ENCODE measurements around the gene KCNS1.
"Not testable (repeated sequence)": the region's sequence is repeated elsewhere in the genome, so short reads cannot be mapped to it uniquely, and the experiment has no call there.

The KCNS1 gene

DNA sequence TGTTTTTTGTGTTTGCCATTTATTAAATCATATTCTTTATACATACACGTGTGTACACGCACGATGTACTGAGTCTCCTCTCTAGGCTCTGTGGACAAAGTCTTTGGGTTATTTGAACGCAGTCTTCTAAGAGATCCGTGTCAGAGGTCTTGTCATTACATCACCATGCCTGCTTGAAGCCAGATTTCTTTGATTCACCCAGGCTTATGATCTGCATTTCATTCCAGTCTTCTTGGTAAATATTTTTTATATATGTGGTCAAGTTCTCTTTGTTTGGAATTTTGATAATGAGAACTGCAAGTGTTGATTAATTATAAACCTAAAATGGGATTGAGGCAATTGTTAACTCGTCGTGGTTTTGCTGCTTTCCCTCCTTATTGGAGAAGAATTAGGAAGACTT is 34.6 kb downstream of the KCNS1 start:
- Histone ChIP-seq H3K36me3 (ENCODE audit: control insufficient read depth, insufficient read depth, low read length) (peaks cover 30% of the 10 kb centered on the region), H3K4me3 (ENCODE audit: insufficient read depth, low read depth, low read length, poor library complexity, severe bottlenecking) (no peak overlapping the region), H3K27me3 (replicated peaks; ENCODE audit: control insufficient read depth, insufficient read depth, low read length, poor library complexity, severe bottlenecking) (no peaks in the 10 kb centered on the region), H3K27ac (ENCODE audit: insufficient read depth, low read length, poor library complexity, severe bottlenecking) (no peak overlapping the region), H3K4me1 (ENCODE audit: control insufficient read depth, insufficient read depth, low read length, poor library complexity, severe bottlenecking) (no peaks in the 10 kb centered on the region), H3K9me3 (ENCODE audit: control insufficient read depth, low read length) (no peaks in the 10 kb centered on the region)
- DNase-seq, result no peak

GRCh38 chr20:45064812-45065211 is 36.1 kb downstream of the KCNS1 start:
- Histone ChIP-seq H3K27ac (ENCODE audit: insufficient read depth, low read length, poor library complexity, severe bottlenecking) (no peak overlapping the region), H3K4me3 (ENCODE audit: insufficient read depth, low read depth, low read length, poor library complexity, severe bottlenecking) (no peak overlapping the region)
- DNase-seq, result no peak

GRCh38 chr20:45063107-45063506 is 37.8 kb downstream of the KCNS1 start:
- DNase-seq; H3K9me3 ChIP-seq (ENCODE audit: control insufficient read depth, low read length); H3K4me1 ChIP-seq (ENCODE audit: control insufficient read depth, insufficient read depth, low read length, poor library complexity, severe bottlenecking); H3K4me3 ChIP-seq (ENCODE audit: insufficient read depth, low read depth, low read length, poor library complexity, severe bottlenecking); H3K27ac ChIP-seq (ENCODE audit: insufficient read depth, low read length, poor library complexity, severe bottlenecking); H3K27me3 ChIP-seq (replicated peaks; ENCODE audit: control insufficient read depth, insufficient read depth, low read length, poor library complexity, severe bottlenecking): not testable (repeated sequence)
- peaks cover 31% of the 10 kb centered on the region for H3K36me3 ChIP-seq (ENCODE audit: control insufficient read depth, insufficient read depth, low read length)

More at GRCh38 chr20:45064812-45065211, 36.1 kb downstream of the KCNS1 start:
- Histone ChIP-seq H3K4me1 (ENCODE audit: control insufficient read depth, insufficient read depth, low read length, poor library complexity, severe bottlenecking) (no peaks in the 10 kb centered on the region), H3K27me3 (replicated peaks; ENCODE audit: control insufficient read depth, insufficient read depth, low read length, poor library complexity, severe bottlenecking) (no peaks in the 10 kb centered on the region), H3K9me3 (ENCODE audit: control insufficient read depth, low read length) (no peaks in the 10 kb centered on the region), H3K36me3 (ENCODE audit: control insufficient read depth, insufficient read depth, low read length) (peaks cover 34% of the 10 kb centered on the region)

- H3K4me3 ChIP-seq (ENCODE audit: insufficient read depth, low read depth, low read length, poor library complexity, severe bottlenecking), result no peak overlapping the region
- no peaks in the 10 kb centered on the region for H3K4me1 ChIP-seq (ENCODE audit: control insufficient read depth, insufficient read depth, low read length, poor library complexity, severe bottlenecking)
- no peaks in the 10 kb centered on the region for H3K27me3 ChIP-seq (replicated peaks; ENCODE audit: control insufficient read depth, insufficient read depth, low read length, poor library complexity, severe bottlenecking)
- peaks cover 26% of the 10 kb centered on the region for H3K36me3 ChIP-seq (ENCODE audit: control insufficient read depth, insufficient read depth, low read length)
- H3K9me3 ChIP-seq (ENCODE audit: control insufficient read depth, low read length), result no peaks in the 10 kb centered on the region
- DNase-seq, result no peak
- no peak overlapping the region for H3K27ac ChIP-seq (ENCODE audit: insufficient read depth, low read length, poor library complexity, severe bottlenecking)
Observed at GRCh38 chr20:45061244-45061643, 39.7 kb downstream of the KCNS1 start.

DNA sequence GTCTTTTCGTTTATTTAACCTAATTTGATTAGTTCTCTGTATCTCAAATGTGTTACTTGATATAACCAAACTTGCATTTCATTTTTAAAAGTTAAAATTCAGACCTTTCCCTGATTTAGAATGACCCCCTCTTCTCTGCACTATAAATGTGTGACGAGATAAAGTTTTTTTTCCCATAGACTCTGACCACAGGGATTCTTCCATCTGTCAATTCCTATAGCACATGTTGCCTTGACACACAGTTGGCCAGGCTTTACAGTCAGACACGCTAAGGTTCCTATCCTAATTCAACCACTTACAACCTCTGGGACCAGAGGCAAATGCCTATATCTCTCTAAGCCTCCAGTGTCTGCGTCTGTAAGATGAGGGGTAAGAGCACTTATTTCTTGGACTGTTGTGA is 40.6 kb downstream of the KCNS1 start:
- DNase-seq, result no peak
- Histone ChIP-seq H3K4me3 (ENCODE audit: insufficient read depth, low read depth, low read length, poor library complexity, severe bottlenecking) (no peak overlapping the region), H3K27ac (ENCODE audit: insufficient read depth, low read length, poor library complexity, severe bottlenecking) (no peak overlapping the region), H3K9me3 (ENCODE audit: control insufficient read depth, low read length) (no peaks in the 10 kb centered on the region), H3K4me1 (ENCODE audit: control insufficient read depth, insufficient read depth, low read length, poor library complexity, severe bottlenecking) (no peaks in the 10 kb centered on the region), H3K36me3 (ENCODE audit: control insufficient read depth, insufficient read depth, low read length) (peaks cover 28% of the 10 kb centered on the region), H3K27me3 (replicated peaks; ENCODE audit: control insufficient read depth, insufficient read depth, low read length, poor library complexity, severe bottlenecking) (no peaks in the 10 kb centered on the region)

- Histone ChIP-seq H3K4me1 (ENCODE audit: control insufficient read depth, insufficient read depth, low read length, poor library complexity, severe bottlenecking) (peaks cover 4% of the 10 kb centered on the region), H3K36me3 (ENCODE audit: control insufficient read depth, insufficient read depth, low read length) (peaks cover 35% of the 10 kb centered on the region), H3K9me3 (ENCODE audit: control insufficient read depth, low read length) (no peaks in the 10 kb centered on the region), H3K27me3 (replicated peaks; ENCODE audit: control insufficient read depth, insufficient read depth, low read length, poor library complexity, severe bottlenecking) (no peaks in the 10 kb centered on the region), H3K4me3 (ENCODE audit: insufficient read depth, low read depth, low read length, poor library complexity, severe bottlenecking) (no peak overlapping the region), H3K27ac (ENCODE audit: insufficient read depth, low read length, poor library complexity, severe bottlenecking) (no peak overlapping the region)
- DNase-seq, result no peak
Observed at GRCh38 chr20:45059022-45059728, 41.8 kb downstream of the KCNS1 start.

GRCh38 chr20:45058168-45058850 is 42.6 kb downstream of the KCNS1 start:
- H3K9me3 ChIP-seq (ENCODE audit: control insufficient read depth, low read length), result no peaks in the 10 kb centered on the region
- H3K27me3 ChIP-seq (replicated peaks; ENCODE audit: control insufficient read depth, insufficient read depth, low read length, poor library complexity, severe bottlenecking), result no peaks in the 10 kb centered on the region
- H3K4me1 ChIP-seq (ENCODE audit: control insufficient read depth, insufficient read depth, low read length, poor library complexity, severe bottlenecking), result peaks cover 12% of the 10 kb centered on the region
- H3K4me3 ChIP-seq (ENCODE audit: insufficient read depth, low read depth, low read length, poor library complexity, severe bottlenecking), result no peak overlapping the region
- DNase-seq, result no peak
- H3K36me3 ChIP-seq (ENCODE audit: control insufficient read depth, insufficient read depth, low read length), result peaks cover 39% of the 10 kb centered on the region
- H3K27ac ChIP-seq (ENCODE audit: insufficient read depth, low read length, poor library complexity, severe bottlenecking), result no peak overlapping the region

DNA sequence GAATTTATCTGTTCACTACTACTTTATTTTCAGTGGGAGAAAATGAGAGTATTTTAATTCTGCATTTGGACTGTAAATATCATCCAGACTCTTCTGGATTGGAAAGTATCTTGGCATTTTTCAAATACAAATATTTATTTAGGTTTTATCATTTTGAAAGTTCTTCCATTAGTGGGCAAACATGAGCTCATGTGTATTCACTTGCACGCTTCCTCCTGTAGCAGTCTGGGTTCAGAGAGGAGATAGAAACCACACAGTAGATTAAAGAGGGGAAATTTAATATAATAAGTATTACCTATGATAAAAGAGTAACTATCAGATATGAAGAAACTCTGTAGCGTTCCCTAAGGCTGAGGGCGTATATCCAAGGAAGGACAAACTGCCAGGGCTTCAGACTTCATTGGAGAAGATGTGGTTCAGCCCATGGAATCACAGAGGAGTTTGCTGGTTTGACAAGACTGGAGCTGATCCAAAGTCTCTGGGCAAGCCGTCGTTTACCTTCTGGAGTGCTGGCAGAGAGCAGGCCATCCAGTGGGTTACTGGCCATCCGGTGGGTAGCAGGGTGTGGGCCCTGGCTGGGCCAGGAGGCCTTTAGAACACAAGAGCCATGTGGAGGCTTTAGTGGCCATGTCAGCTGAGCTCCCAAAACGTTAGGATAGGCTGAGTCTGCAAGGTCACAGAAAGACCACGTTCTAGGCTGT is 44.3 kb downstream of the KCNS1 start:
- H3K36me3 ChIP-seq (ENCODE audit: control insufficient read depth, insufficient read depth, low read length), result peaks cover 53% of the 10 kb centered on the region

DNA sequence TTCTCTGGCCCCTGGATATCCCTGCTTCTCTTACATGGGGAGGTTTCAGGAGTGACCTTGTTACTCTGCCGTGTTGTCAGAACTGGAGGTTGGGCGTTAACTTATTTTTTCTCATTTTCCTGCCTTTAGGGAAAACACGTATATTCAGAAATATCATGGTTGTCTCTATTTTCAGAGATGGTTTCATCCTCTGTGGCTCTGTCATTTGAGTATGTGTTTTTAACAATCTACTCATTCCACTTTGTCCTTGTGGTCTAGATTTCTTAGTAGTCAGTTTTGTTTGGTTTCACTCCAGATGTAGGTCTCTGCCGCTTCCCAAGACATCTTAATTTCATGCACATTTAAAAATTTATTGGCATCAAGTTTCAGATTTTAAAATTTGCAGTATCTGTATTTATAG is 45.9 kb downstream of the KCNS1 start:
- no peak for DNase-seq
- no peaks in the 10 kb centered on the region for H3K27me3 ChIP-seq (replicated peaks; ENCODE audit: control insufficient read depth, insufficient read depth, low read length, poor library complexity, severe bottlenecking)

More for the DNA sequence above, 44.3 kb downstream of the KCNS1 start:
- no peak for DNase-seq
- no peak overlapping the region for H3K4me3 ChIP-seq (ENCODE audit: insufficient read depth, low read depth, low read length, poor library complexity, severe bottlenecking)
- no peaks in the 10 kb centered on the region for H3K27me3 ChIP-seq (replicated peaks; ENCODE audit: control insufficient read depth, insufficient read depth, low read length, poor library complexity, severe bottlenecking)
- H3K27ac ChIP-seq (ENCODE audit: insufficient read depth, low read length, poor library complexity, severe bottlenecking), result no peak overlapping the region
- H3K9me3 ChIP-seq (ENCODE audit: control insufficient read depth, low read length), result no peaks in the 10 kb centered on the region
- peaks cover 26% of the 10 kb centered on the region for H3K4me1 ChIP-seq (ENCODE audit: control insufficient read depth, insufficient read depth, low read length, poor library complexity, severe bottlenecking)

More for the DNA sequence above, 45.9 kb downstream of the KCNS1 start:
- peaks cover 52% of the 10 kb centered on the region for H3K36me3 ChIP-seq (ENCODE audit: control insufficient read depth, insufficient read depth, low read length)
- peaks cover 38% of the 10 kb centered on the region for H3K4me1 ChIP-seq (ENCODE audit: control insufficient read depth, insufficient read depth, low read length, poor library complexity, severe bottlenecking)
- H3K4me3 ChIP-seq (ENCODE audit: insufficient read depth, low read depth, low read length, poor library complexity, severe bottlenecking), result no peak overlapping the region
- H3K27ac ChIP-seq (ENCODE audit: insufficient read depth, low read length, poor library complexity, severe bottlenecking), result no peak overlapping the region
- no peaks in the 10 kb centered on the region for H3K9me3 ChIP-seq (ENCODE audit: control insufficient read depth, low read length)

Data from effector memory CD4-positive, alpha-beta T cell (primary cell).